GM19193 (cell line): ENCODE results near the gene MAS1.

ENCODE experiments used
- POLR2A ChIP-seq: IDR thresholded peaks from 4 replicates; pipeline ENCODE4 v1.6.1; 2011; ENCODE audit not compliant: insufficient read depth, insufficient read length; ENCODE audit errors: extremely low read depth

The MAS1 gene

DNA sequence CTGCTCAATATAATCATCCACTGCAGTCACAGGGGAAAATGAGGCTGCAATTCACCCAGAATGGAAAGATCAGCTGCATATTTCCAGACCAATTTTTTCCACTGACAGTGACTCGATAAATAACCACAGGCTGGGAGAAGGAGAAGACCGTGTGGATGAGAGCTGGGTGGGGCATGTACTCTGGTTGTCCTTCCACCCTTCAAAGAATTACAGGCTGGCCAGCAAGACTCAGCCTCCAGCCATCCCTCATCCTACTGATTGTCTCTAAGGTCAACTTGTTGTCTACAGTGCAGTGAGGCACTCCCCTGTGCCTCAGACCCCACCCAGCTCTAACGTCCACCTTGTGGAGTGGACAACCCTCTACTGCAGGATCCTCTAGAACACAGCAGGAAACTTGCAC lies 14.5 kb upstream of the MAS1 start:
- TF ChIP-seq POLR2A = no peak

DNA sequence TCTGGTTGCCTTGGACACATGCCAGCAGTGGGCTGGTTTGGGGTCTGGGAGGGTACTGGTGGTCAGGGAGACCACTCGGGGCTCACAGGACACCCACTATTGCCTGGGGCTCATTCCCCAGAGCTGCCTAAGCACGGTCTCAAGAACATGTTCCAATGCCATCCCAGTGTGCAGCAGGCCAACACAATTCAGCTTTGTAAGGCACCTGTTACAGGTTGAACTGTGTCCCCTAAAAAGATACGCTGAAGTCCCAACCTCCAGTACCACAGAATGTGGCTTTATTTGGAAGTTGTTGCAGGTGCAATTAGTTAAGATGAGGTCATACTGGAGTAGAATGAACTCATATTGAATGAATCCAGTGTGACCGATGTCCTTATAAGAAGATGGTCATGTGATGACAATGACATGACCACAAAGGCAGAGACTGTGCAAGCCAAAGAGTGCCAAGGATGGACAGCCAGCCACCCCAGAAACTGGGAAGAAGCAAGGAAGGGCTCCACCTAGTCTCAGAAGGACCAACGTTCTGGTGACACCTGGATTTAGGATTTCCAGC lies 13.5 kb upstream of the MAS1 start:
- TF ChIP-seq POLR2A = no peak

DNA sequence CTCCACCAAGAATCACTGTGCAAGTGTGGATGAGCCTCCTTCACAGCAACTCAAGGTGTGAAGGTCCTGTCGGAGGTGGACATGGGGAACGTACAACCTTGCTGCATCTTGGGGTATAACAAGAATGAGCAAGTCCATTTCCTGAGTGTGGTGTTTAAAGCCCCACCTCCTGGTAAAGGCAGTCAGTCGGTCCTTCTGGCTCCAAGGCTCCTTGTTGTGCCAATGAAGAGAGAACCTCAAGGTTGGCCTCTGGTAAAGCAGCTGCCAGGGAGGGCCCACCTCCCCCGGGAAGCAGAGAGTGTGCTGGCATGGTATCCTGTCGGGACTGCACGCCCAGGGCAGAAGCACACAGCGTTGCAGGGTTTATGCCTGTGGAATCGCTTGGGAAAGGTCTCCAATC lies 12.4 kb upstream of the MAS1 start:
- no peak for TF ChIP-seq POLR2A

DNA sequence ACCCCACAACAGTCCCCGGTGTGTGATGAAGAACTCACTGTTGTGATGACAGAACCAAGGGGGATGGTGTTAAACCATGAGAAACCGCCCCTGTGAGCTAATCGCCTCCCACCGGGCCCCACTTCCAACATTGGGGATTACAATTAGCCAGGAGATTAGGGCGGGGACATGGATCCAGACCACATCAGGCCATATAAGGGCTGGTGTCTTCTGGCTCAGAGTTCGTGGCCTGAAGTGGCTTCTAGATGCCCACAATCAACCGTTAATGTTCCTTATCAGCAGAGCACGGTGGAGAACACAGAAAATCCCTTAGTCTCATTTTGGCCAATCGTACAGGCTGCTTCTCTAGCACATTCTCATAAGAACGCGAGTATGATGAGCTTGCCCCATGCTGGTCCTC lies 10.9 kb upstream of the MAS1 start:
- TF ChIP-seq POLR2A = no peak

DNA sequence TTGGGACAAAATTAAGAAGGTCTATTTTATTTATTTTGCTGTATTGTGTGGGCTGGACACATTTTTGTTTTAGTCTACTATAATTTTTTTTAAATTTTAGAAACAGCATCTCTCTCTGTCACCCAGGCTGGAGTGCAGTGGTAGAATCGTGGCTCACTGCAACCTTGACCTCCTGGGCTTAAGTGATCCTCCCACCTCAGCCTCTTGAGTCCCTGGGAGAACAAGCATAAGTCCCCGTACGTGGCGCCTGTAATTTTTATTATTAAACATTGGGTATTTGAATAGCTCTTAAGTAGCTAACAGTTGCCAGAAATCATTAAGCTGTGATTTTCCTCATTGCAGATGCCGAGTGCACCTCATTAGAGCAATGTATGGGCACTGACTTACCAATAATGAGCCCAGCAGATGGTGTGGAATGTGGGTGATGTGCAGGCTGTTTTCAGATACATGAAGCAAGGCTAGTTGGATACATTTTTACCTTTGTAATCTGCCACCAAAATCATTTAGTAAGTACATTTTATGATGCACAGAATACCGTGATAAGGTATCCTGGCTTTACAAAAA lies 10.3 kb upstream of the MAS1 start:
- TF ChIP-seq POLR2A = no peak

DNA sequence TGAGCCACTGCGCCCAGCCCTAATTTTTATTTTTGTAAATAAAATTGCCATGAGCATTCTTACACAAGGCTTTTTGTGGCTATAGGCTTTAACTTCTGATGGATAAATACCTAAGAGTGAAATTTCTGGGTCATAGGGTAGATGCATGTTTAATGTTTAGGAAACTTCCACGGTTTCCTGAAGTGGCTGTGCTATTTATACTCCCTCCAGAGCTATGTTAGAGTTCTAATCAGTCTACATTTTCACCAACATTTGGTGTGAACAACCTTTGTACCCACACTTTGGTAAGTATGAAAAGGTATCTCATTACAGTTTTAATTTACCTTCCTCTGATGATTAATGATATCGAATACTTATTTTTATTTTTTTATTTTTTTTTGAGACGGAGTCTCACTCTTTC lies 6.1 kb upstream of the MAS1 start:
- no peak for TF ChIP-seq POLR2A

DNA sequence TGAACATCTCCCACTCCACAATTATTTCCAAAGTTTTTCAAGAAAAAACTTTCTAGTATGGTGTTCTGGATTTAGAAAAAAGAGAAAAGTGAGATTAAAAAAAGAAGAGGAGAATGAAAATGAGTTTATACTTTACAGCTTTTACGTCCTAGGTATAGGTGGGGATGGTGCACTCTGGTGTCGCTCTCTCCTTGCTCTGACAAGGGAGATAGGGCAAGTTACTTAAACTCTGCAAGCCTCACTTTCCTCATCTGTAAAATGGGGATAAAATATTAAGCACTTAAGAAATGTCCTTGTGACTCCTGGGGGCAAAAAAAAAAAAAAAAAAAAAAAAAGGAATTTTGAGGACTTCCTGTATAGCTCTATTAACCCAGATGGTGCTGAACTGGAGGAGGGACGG lies 4.5 kb upstream of the MAS1 start:
- TF ChIP-seq POLR2A = no peak

DNA sequence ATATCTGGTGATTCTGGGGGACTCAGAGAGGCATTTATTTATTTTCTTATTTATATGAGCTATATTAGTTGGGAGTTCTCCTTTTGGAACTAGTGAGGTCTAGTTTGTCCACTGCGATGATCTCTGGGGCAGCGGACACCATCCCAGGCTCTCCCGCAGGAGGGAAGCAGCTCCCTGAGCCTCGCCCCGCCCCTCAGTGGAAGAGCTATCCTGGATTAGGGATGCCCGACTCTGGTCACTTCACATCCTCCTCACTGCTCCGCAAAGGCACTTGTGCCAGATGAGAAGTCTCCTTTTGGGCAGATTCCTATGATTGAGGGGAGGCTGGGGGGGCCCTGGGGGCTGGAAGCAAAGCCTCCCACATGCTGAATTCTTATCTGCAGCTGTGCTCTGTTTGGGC lies 3.6 kb upstream of the MAS1 start:
- TF ChIP-seq POLR2A = no peak

DNA sequence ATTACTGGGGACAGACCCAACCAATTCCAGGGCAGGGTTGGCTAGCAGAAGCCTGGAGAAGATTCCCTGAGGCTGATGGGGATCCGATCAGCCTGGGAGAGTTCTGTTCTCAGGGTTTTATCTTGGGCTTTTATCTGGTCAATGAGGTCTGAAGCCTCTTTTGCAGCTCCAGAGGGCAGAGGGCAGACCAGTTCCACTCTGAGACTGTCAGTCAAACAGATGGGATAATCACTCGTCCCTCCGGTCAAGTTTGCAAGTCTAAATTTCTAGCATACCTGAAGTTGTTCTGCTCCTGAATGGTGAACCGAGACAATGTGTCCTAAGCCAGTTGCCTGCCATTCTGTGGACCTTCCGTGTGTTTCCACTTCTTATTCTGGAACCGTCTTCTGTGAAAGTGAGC lies 3.0 kb upstream of the MAS1 start:
- TF ChIP-seq POLR2A = no peak

DNA sequence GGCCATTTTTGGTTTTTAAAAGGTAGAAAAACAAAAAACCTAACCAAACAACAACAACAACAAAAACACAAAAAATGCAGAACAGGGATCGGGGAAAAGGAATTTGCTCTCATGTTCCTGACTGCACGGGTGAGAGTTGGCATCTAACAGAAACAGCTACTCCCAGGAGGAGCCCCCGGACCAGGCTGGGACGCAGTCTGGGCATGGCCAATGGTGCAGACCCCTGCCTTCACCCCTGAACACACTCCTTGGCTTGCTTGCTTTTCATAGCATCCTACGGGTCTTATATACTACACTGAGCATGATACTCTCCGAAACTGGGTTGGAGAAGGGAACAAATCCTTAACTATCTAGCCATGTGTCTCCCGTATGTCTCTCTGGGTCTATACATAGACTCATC lies 587 bp upstream of the MAS1 start:
- no peak for TF ChIP-seq POLR2A

DNA sequence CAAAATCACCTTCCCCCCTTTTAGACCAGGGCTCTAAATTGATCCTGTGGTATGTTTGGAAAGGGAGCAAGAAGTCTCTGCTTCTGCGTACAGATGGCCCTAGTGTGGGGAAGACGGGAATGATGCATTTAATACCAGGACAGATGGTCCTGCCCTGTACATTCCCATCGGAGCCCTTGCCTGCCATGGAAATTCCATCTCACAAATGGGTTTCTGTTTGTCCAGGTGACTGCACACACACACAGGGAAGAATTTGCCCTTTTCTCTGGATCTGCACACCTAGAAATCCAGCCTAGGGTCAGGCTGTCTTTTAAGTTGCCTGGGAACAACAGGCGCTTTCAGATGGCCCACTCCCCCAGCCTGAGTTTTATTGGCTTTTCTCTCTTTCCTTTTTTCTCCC lies 1.3 kb downstream of the MAS1 start:
- TF ChIP-seq POLR2A = no peak

DNA sequence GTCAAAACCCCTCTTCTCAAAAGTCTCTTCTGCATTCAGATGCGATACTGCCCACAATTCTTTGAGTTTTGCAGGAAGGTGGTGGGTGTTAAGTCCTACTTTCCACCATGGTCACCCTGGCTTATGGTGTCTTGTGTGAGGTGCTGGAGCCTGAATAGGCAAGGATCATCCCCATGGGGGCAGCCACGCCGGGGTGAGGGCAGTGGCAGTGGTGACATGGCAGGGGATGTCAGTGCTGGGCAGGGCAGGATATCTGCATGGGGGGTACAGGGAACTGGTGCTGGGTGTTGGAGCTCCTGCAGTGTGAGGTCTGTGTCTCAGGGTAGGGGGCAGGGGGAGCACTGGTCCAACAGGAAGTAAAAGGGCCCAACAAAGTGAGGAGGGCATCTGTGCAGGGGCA lies 2.3 kb downstream of the MAS1 start:
- TF ChIP-seq POLR2A = no peak

DNA sequence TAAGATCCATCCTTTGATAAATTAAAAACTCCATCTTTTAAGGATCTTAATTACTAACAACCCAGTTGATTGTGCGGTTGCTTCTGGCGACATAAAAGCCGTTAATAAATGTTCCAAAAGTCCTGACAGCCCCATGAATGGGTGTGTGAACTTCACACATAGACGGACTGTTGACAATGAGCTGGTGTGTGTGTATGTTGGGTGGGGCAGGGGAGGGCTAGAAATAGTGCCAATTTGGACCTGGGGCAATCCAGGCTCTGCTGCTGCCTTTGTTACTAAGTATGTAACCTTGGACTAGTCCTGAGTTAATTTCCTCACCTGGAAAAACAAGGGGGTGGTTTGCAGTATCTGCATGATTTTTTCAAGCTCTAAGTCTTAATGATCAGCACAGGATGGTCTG lies 4.2 kb downstream of the MAS1 start:
- no peak for TF ChIP-seq POLR2A

DNA sequence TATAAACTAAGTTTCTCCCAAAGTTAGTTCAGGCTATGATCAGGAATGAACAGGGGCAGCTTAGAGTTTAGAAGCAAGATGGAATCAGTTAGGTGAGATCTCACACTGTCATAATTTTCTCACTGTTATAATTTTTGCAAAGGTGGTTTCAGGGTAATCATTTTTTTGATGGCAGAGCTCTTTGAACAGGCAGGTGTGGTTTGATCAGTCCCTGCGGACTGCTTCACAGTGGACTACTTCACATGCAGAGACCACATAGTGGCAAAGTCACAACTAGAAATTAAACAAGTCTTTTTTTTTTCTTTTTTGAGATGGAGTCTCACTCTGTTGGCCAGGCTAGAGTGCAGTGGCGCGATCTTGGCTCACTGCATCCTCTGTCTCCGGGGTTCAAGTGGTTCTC lies 6.8 kb downstream of the MAS1 start:
- TF ChIP-seq POLR2A = no peak

DNA sequence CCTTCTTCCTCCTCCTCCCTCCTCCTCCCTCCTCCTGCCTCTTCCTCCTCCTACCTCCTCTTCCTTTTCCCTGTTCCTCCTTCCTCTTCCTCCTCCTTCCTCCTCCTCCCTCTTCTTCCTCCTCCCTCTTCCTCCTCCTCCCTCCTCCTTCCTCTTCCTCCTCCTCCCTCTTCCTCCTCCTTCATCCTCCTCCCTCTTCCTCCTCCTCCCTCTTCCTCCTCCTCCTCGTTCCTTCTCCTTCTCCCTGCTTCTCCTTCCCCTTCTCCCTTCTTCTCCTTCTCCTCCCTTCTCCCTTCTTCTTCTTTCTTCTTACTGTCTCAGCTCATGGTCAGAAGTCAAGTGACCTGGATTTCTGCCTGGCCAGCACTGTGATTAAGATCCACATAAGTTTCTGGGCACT lies 7.7 kb downstream of the MAS1 start:
- no peak for TF ChIP-seq POLR2A

DNA sequence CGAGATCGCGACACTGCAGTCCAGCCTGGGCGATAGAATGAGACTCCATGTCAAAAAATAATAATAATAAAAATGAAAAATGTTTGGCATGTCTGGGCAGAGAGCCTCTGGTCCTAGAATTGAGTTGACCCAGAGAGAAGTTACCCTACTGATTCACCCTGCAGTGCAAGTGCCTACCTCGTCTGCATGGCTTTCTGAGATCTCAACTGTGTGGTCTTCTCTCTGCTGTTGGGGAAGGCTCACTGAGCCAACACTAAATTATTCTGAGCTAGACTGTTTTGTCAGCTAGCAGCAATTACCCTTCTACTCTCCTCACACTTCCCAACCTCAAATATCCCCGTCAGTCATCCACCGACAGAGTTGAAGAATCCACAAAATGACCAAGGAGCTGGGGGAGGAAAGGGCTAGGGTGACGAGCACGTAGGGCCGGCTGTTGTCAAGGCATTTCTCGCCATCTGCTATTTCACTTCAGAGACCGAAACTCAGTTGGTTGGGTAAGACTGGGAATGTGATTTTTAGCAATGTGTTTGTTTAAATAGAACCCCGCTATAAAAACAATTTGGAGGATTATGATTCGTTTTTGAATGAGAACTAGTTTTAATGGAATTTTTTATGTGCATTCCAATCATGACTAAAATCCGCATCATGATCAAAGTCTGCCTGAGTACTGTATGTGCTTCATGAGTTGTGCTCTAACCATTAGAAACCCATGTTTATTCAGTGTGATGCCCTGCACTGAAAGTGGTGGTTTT lies 9.4 kb downstream of the MAS1 start:
- TF ChIP-seq POLR2A = no peak
